CD4-positive, alpha-beta T cell (primary cell): ENCODE results near the gene PPP2R2B. TPM values are rescaled to one million over a fixed set of nuclear protein-coding genes. Genes with fewer than 3 reads are reported as not detected.

Source experiments
- ATAC-seq: fragments of 200-7000 bp; cut with Tn5 transposase; one replicate; pipeline ENCODE4 v1.10.0; 2022; ENCODE audit warnings: mild to moderate bottlenecking; ENCODE audit not compliant: poor library complexity
- CTCF ChIA-PET: fragments of 350-600 bp; sonication (Branson Sonifier 250); formaldehyde crosslinking; loops from one replicate; lab custom pipeline; 2021; ENCODE audit warnings: antibody characterized with exemption, inconsistent platforms; lab: Charles Lee
- POLR2A ChIA-PET: fragments of 350-600 bp; sonication (Branson Sonifier 250); formaldehyde crosslinking; loops from one replicate; lab custom pipeline; 2021; ENCODE audit warnings: antibody characterized with exemption, inconsistent platforms; lab: Charles Lee
- DNase-seq, 14 experiments: peaks; one replicate each; pipeline ENCODE4 v3.0.0-alpha.2; 2013 to 2020; ENCODE audit warnings: mixed read lengths in 2 of 14
- H3K27ac ChIP-seq, 2 donors: one replicate each; pipeline versions ENCODE4 v1.5.1 to v1.7.0; 2013; ENCODE audit warnings: low read length in 2 of 2, low read depth in 1 of 2, mild to moderate bottlenecking in 1 of 2
- H3K27me3 ChIP-seq, 2 experiments: 1 replicate in 1 of 2; 2 replicates in 1 of 2; pipeline versions ENCODE4 v1.6.1 to v1.7.0; 2013; ENCODE audit warnings: low read length in 2 of 2, control low read depth in 1 of 2, mild to moderate bottlenecking in 1 of 2, moderate library complexity in 1 of 2; ENCODE audit not compliant: insufficient read depth in 2 of 2, control insufficient read depth in 1 of 2
- H3K36me3 ChIP-seq: one replicate; pipeline ENCODE4 v1.6.1; 2013; ENCODE audit warnings: low read length, control low read depth; ENCODE audit not compliant: insufficient read depth
- H3K4me1 ChIP-seq: one replicate; pipeline ENCODE4 v1.6.1; 2013; ENCODE audit warnings: low read length, control low read depth; ENCODE audit not compliant: insufficient read depth
- H3K4me3 ChIP-seq: one replicate; pipeline ENCODE4 v1.5.1; 2013; ENCODE audit warnings: mild to moderate bottlenecking, low read length, moderate library complexity
- H3K9me3 ChIP-seq, 2 experiments: 1 replicate in 1 of 2; 2 replicates in 1 of 2; pipeline versions ENCODE4 v1.6.1 to v1.7.0; 2013; ENCODE audit warnings: low read length in 2 of 2, mild to moderate bottlenecking in 2 of 2, control low read depth in 1 of 2, moderate library complexity in 1 of 2; ENCODE audit not compliant: control insufficient read depth in 1 of 2, insufficient read depth in 1 of 2
- H3K27ac Mint-ChIP-seq: one replicate; pipeline ENCODE4 v1.8.0; 2020; ENCODE audit warnings: mixed read lengths
- H3K27me3 Mint-ChIP-seq: one replicate; pipeline ENCODE4 v1.8.0; 2021; ENCODE audit warnings: mixed read lengths
- H3K36me3 Mint-ChIP-seq: one replicate; pipeline ENCODE4 v1.8.0; 2021; ENCODE audit warnings: low read depth, mixed read lengths
- H3K4me1 Mint-ChIP-seq: one replicate; pipeline ENCODE4 v1.8.0; 2021; ENCODE audit warnings: low read depth, mixed read lengths
- H3K4me3 Mint-ChIP-seq: one replicate; pipeline ENCODE4 v1.8.0; 2020; ENCODE audit warnings: mild to moderate bottlenecking, mixed read lengths
- H3K9me3 Mint-ChIP-seq: one replicate; pipeline ENCODE4 v1.8.0; 2020; ENCODE audit warnings: mixed read lengths
- intact Hi-C, 2 experiments: fragments of 100-400 bp; cut with DNase I in 1 of 2; cut with micrococcal nuclease in 1 of 2; formaldehyde crosslinking; loops; one replicate each; pipeline versions ENCODE4 v1.15.1 to v1.9.0; 2023 to 2025; cut with DNase I, micrococcal nuclease
- total RNA-seq, 174 experiments: library from RNA in 2 of 174; stranded (reverse) in 2 of 174; gene quantifications; one replicate each; pipeline ENCODE4 v1.2.3 and lab custom pipeline; 2021 to 2026
- TF ChIP-seq, protein P1 (sequence below): fragments of 200-600 bp; IDR thresholded peaks from one replicate; pipeline ENCODE4 v1.8.0; 2022; ENCODE audit warnings: antibody characterized with exemption, mild to moderate bottlenecking

PPP2R2B gene
- total RNA-seq, 2 experiments from 2014 or later = 4.1 to 4.2 TPM

DNA sequence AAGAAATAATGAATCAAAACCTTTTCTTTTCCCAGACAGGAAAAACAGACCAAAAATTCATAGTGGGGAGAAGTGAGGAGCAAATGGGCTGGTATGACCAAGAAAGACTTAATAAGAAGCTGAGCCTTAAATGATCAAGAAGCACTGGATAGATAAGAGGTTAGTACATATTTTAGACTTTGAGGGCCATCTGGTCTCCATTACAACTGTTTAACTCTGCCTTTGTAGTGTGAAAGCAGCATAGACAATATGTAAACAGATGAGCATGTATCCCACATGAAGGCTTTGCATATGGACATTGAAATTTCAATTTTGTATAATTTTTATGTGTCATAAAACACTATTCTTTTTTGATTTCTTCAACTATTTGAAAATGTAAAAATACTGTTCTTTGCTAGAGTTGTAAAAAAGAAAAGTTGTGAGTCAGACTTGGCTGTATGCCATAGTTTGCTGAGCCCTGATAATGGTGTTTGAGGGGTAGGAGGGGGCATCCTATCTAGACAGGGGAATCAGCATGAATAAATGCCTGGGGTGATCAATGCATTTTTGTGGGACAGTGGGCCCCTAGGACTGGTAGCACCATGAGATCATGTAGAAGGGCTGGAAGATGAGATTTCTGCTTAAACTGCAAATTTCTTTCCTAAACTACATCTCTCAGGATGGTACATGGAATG lies 270.8 kb downstream of the PPP2R2B start:
- CTCF ChIA-PET = no interaction called here
- no peaks in the 10 kb centered on the region for H3K27me3 ChIP-seq
- TF ChIP-seq, protein P1, sequence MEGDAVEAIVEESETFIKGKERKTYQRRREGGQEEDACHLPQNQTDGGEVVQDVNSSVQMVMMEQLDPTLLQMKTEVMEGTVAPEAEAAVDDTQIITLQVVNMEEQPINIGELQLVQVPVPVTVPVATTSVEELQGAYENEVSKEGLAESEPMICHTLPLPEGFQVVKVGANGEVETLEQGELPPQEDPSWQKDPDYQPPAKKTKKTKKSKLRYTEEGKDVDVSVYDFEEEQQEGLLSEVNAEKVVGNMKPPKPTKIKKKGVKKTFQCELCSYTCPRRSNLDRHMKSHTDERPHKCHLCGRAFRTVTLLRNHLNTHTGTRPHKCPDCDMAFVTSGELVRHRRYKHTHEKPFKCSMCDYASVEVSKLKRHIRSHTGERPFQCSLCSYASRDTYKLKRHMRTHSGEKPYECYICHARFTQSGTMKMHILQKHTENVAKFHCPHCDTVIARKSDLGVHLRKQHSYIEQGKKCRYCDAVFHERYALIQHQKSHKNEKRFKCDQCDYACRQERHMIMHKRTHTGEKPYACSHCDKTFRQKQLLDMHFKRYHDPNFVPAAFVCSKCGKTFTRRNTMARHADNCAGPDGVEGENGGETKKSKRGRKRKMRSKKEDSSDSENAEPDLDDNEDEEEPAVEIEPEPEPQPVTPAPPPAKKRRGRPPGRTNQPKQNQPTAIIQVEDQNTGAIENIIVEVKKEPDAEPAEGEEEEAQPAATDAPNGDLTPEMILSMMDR = no peak

DNA sequence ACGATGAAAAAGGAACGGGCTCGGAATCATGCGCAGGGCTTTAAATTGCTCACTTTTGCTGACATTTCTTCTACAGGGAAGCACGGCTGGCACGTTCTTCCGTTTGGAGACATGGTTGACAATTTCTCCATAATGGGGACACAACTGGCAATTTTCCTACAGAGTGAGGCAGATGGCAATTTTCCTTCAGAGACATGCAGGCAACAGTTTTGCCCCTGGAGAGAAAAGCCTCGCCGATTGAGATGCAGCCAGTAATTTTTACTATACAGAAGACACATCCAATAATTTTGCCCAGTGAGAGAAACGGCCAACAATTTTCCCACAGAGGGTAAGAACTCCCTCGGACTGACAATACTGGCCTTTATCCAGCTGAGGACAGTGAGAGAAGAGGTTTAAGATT lies 271.7 kb downstream of the PPP2R2B start:
- H3K9me3 ChIP-seq = no peaks in the 10 kb centered on the region
- POLR2A ChIA-PET = no interaction called here

More for the DNA sequence above, 270.8 kb downstream of the PPP2R2B start:
- Mint-ChIP-seq H3K4me3 (no peak overlapping the region), H3K4me1 (no peaks in the 10 kb centered on the region), H3K36me3 (no peaks in the 10 kb centered on the region), H3K27me3 (peaks cover 9% of the 10 kb centered on the region), H3K27ac (no peak overlapping the region), H3K9me3 (no peaks in the 10 kb centered on the region)
- H3K4me3 ChIP-seq = no peak overlapping the region
- POLR2A ChIA-PET = no interaction called here
- intact Hi-C loops = no loop called here
- H3K36me3 ChIP-seq = no peaks in the 10 kb centered on the region
- no peak for ATAC-seq
- DNase-seq = no peak
- no peaks in the 10 kb centered on the region for H3K4me1 ChIP-seq
- no peak overlapping the region for H3K27ac ChIP-seq
- H3K9me3 ChIP-seq = no peaks in the 10 kb centered on the region

DNA sequence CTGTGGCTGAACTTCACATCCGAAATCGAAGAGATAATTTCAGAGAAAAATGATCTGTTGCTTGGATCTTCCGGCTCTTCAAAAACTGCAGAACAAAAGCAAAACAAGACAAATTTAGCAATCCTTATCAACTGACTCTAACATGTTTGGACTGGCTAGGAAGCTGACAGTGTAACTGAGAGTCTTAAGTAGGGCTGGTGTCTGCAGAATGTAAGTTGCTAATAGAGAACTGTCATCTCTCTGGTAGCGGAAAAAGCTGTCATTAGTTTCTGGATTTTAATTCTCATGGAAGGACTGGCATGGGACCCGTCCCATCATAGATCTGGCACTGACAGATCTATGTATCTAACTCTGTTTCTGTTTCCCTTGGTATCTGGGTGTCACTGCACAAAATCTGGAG lies 278.2 kb downstream of the PPP2R2B start:
- Histone ChIP-seq H3K4me3 (no peak overlapping the region), H3K36me3 (peaks cover 6% of the 10 kb centered on the region), H3K27me3 (no peaks in the 10 kb centered on the region), H3K4me1 (no peaks in the 10 kb centered on the region), H3K9me3 (no peaks in the 10 kb centered on the region), H3K27ac (no peak overlapping the region)
- TF ChIP-seq, protein P1 = no peak
- no peak for DNase-seq
- no peak for ATAC-seq
- H3K4me3 Mint-ChIP-seq = no peak overlapping the region
- ChIA-PET POLR2A (no interaction called here), CTCF (no interaction called here)
- H3K9me3 Mint-ChIP-seq = no peaks in the 10 kb centered on the region
- H3K27me3 Mint-ChIP-seq = peaks cover 3% of the 10 kb centered on the region
- H3K27ac Mint-ChIP-seq = no peak overlapping the region
- intact Hi-C loops = no loop called here
- no peaks in the 10 kb centered on the region for H3K36me3 Mint-ChIP-seq
- no peaks in the 10 kb centered on the region for H3K4me1 Mint-ChIP-seq

More for the DNA sequence above, 271.7 kb downstream of the PPP2R2B start:
- H3K36me3 ChIP-seq = no peaks in the 10 kb centered on the region
- TF ChIP-seq, protein P1 = no peak
- no peaks in the 10 kb centered on the region for H3K27me3 ChIP-seq
- H3K4me1 ChIP-seq = no peaks in the 10 kb centered on the region
- Mint-ChIP-seq H3K27ac (no peak overlapping the region), H3K4me1 (no peaks in the 10 kb centered on the region), H3K36me3 (no peaks in the 10 kb centered on the region), H3K27me3 (peaks cover 9% of the 10 kb centered on the region), H3K4me3 (no peak overlapping the region), H3K9me3 (no peaks in the 10 kb centered on the region)
- no peak for ATAC-seq
- no peak overlapping the region for H3K4me3 ChIP-seq
- CTCF ChIA-PET = no interaction called here
- DNase-seq = no peak
- intact Hi-C loops = no loop called here
- no peak overlapping the region for H3K27ac ChIP-seq
